Activated CD4-positive, alpha-beta T cell treated with anti-CD3 and anti-CD28 coated beads for 1 hour (primary cell): ENCODE data around the gene SMOC2.
"Not testable (repeated sequence)": the region's sequence is repeated elsewhere in the genome, so short reads cannot be mapped to it uniquely, and the experiment has no call there.

Source experiments
- DNase-seq: peaks from one replicate; pipeline ENCODE4 v3.0.0-alpha.2; 2020

SMOC2 gene

GRCh38 chr6:168609914-168610490 is 169.0 kb downstream of the SMOC2 start:
- DNase-seq, result no peak

GRCh38 chr6:168610966-168611365 is 170.0 kb downstream of the SMOC2 start:
- not testable (repeated sequence) for DNase-seq

GRCh38 chr6:168611691-168612090 is 170.7 kb downstream of the SMOC2 start:
- no peak for DNase-seq

- no peak for DNase-seq
Measured at GRCh38 chr6:168612586-168612985, 171.6 kb downstream of the SMOC2 start.

GRCh38 chr6:168615837-168616236 is 174.9 kb downstream of the SMOC2 start:
- DNase-seq, result no peak

GRCh38 chr6:168616816-168617765 is 176.1 kb downstream of the SMOC2 start:
- no peak for DNase-seq

- no peak for DNase-seq
Measured at GRCh38 chr6:168618546-168619315, 177.7 kb downstream of the SMOC2 start.

- no peak for DNase-seq
Measured at GRCh38 chr6:168619560-168620314, 178.8 kb downstream of the SMOC2 start.

- DNase-seq, result no peak
Measured at GRCh38 chr6:168620578-168620977, 179.6 kb downstream of the SMOC2 start.

GRCh38 chr6:168623736-168624135 is 182.8 kb downstream of the SMOC2 start:
- no peak for DNase-seq

GRCh38 chr6:168624540-168624939 is 183.6 kb downstream of the SMOC2 start:
- DNase-seq, result no peak

- no peak for DNase-seq
Measured at GRCh38 chr6:168624948-168625347, 184.0 kb downstream of the SMOC2 start.

- no peak for DNase-seq
Measured at GRCh38 chr6:168625602-168626001, 184.6 kb downstream of the SMOC2 start.

- no peak for DNase-seq
Measured at GRCh38 chr6:168626046-168626602, 185.1 kb downstream of the SMOC2 start.

GRCh38 chr6:168627506-168628175 is 186.7 kb downstream of the SMOC2 start:
- no peak for DNase-seq

GRCh38 chr6:168628176-168628553 is 187.2 kb downstream of the SMOC2 start:
- no peak for DNase-seq

GRCh38 chr6:168628732-168629245 is 187.8 kb downstream of the SMOC2 start:
- DNase-seq, result no peak

GRCh38 chr6:168631564-168631963 is 190.6 kb downstream of the SMOC2 start:
- no peak for DNase-seq

GRCh38 chr6:168632694-168633093 is 191.7 kb downstream of the SMOC2 start:
- DNase-seq, result no peak

- no peak for DNase-seq
Measured at GRCh38 chr6:168634541-168635328, 193.8 kb downstream of the SMOC2 start.
